GM19397 (cell line): ENCODE measurements around the gene SRP54.
"Not testable (repeated sequence)": the region's sequence is repeated elsewhere in the genome, so short reads cannot be mapped to it uniquely, and the experiment has no call there.

Experiments used
- ATAC-seq: cut with Tn5 transposase; IDR thresholded peaks from one replicate; pipeline ENCODE4 v1.9.1; 2021; ENCODE audit warnings: mild to moderate bottlenecking, moderate library complexity; ENCODE audit not compliant: unreplicated experiment

The SRP54 gene

GRCh38 chr14:34982421-34983147, at the start of gene SRP54:
Gene SRP54, plus strand, starts transcription at chr14:34982992. Its CDS starts 13,718 bp downstream, at chr14:34996710.
- ATAC-seq: peak; percentile 83

- ATAC-seq: no peak
Measured at GRCh38 chr14:34933301-34933700, 49.5 kb upstream of the SRP54 start.

GRCh38 chr14:34935488-34935887, 47.3 kb upstream of the SRP54 start:
- no peak for ATAC-seq

- no peak for ATAC-seq
Measured at GRCh38 chr14:34937442-34937841, 45.4 kb upstream of the SRP54 start.

GRCh38 chr14:34937876-34938275, 44.9 kb upstream of the SRP54 start:
- ATAC-seq: no peak

- no peak for ATAC-seq
Measured at GRCh38 chr14:34943506-34943905, 39.3 kb upstream of the SRP54 start.

GRCh38 chr14:34944744-34945143, 38.0 kb upstream of the SRP54 start:
- ATAC-seq: no peak

- no peak for ATAC-seq
Measured at GRCh38 chr14:34946699-34947098, 36.1 kb upstream of the SRP54 start.

GRCh38 chr14:34951286-34951685, 31.5 kb upstream of the SRP54 start:
- ATAC-seq: no peak

- ATAC-seq: no peak
Measured at GRCh38 chr14:34956931-34957330, 25.9 kb upstream of the SRP54 start.

- no peak for ATAC-seq
Measured at GRCh38 chr14:34957771-34958286, 25.0 kb upstream of the SRP54 start.

- ATAC-seq: not testable (repeated sequence)
Measured at GRCh38 chr14:34962106-34962505, 20.7 kb upstream of the SRP54 start.

- no peak for ATAC-seq
Measured at GRCh38 chr14:34964977-34965764, 17.6 kb upstream of the SRP54 start.

GRCh38 chr14:34965912-34966311, 16.9 kb upstream of the SRP54 start:
- ATAC-seq: no peak

- ATAC-seq: no peak
Measured at GRCh38 chr14:34966413-34966812, 16.4 kb upstream of the SRP54 start.

- ATAC-seq: no peak
Measured at GRCh38 chr14:34970665-34971064, 12.1 kb upstream of the SRP54 start.

GRCh38 chr14:34971381-34971780, 11.4 kb upstream of the SRP54 start:
- no peak for ATAC-seq

GRCh38 chr14:34971801-34972200, 11.0 kb upstream of the SRP54 start:
- ATAC-seq: no peak

- ATAC-seq: no peak
Measured at GRCh38 chr14:34978444-34978843, 4.3 kb upstream of the SRP54 start.

GRCh38 chr14:34980337-34980900, 2.4 kb upstream of the SRP54 start:
- ATAC-seq: no peak

- ATAC-seq: peak; percentile 2
Measured at GRCh38 chr14:34981743-34982420, 910 bp upstream of the SRP54 start.
